ENCODE data around the gene CORO2B.

The CORO2B gene

DNA sequence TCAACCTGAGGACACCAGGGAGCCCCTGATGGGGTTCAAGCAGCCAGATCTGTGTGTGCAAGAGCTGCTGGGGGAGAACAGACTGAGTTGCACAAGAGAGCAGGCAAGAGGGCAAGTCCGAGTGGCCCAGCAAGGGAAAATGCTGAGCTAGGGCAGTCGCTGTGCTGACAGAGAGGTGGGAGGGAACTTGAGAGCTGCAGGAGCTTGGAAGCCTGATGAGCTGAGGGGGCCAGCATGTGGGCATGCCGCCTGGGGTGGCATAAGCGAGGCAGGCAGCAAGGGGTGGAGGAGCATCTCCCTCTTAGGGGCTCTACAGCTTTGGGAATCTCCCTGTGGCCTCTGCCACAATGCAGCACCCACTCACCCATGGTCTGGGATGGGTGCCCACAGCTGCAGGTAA, 4.7 kb upstream of the CORO2B start:
- DNase-seq (ENCODE audit: low read depth in 2 of 2): no peak

GRCh38 chr15:68574629-68575028, 4.2 kb upstream of the CORO2B start:
- DNase-seq (ENCODE audit: low read depth in 2 of 2): no peak

GRCh38 chr15:68576235-68576892, 2.4 kb upstream of the CORO2B start:
- DNase-seq (ENCODE audit: low read depth in 2 of 2): no peak

GRCh38 chr15:68578175-68578979, 416 bp upstream of the CORO2B start:
- DNase-seq (ENCODE audit: low read depth in 2 of 2): no peak

- no peak for DNase-seq (ENCODE audit: low read depth in 2 of 2)
Measured at GRCh38 chr15:68580026-68580882, 1.5 kb downstream of the CORO2B start.

- DNase-seq (ENCODE audit: low read depth in 2 of 2): no peak
Measured at GRCh38 chr15:68580883-68581155, 2.0 kb downstream of the CORO2B start.

DNA sequence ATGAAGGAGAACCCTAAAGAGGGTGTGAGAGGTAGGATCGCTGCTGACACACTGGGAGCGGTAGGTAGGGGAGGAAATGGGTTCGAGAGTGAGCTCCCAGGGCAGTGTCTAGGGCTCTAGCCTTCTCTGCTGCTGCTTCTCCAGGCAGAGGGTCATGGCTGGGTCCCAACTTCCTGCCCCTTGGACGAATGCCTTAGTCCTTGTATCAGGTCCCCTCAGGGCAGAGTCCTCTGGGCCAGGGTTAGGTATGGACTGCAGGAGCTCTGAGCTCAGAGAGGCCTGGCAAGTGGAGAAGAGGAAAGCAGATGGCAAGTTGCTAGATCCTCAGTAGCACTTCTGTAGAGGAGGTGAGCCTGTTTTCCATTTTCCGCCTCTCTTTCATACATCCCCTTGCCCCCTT, 2.9 kb downstream of the CORO2B start:
- DNase-seq (ENCODE audit: low read depth in 2 of 2): no peak

- DNase-seq (ENCODE audit: low read depth in 2 of 2): no peak
Measured at GRCh38 chr15:68582236-68582635, 3.4 kb downstream of the CORO2B start.

DNA sequence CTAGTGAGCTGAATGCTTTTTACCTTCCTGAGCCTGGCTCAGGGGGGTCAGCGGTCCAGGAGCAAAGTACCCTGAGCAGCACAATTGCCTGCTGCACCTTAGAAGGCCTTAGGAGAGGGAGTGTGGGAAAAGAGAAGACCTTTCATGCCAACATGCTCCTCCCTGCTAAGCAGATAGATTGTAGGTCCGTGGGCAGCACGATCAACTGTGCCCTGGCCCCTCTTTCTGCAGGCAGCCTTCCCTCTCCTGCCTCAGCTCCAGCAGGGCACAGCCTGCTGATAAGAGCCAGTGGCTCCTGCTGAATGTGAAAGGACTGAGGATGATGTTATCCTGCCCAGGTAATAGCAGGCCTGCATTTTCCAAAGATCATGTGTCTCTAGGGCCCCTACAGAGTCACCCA, 4.1 kb downstream of the CORO2B start:
- no peak for DNase-seq (ENCODE audit: low read depth in 2 of 2)

DNA sequence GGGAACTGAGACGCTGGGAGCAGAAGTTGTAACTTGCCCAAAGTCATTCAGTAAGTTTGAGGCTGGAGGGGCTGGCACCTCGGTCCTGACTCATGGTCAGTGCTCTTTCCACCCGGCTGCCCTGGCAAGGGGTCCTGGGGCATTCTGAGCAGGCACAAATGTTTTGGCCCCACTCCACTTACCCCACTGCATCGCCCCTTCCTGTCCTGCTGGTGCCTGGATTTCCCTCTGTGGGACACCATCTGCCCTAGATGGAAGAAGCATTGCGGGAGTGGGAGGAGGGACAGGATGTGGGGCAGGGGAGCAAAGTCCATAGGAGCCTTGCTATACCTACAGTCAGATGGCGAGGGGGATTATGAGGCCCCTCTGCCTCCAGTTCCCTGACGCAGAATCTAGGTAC, 4.5 kb downstream of the CORO2B start:
- DNase-seq (ENCODE audit: low read depth in 2 of 2): no peak

DNA sequence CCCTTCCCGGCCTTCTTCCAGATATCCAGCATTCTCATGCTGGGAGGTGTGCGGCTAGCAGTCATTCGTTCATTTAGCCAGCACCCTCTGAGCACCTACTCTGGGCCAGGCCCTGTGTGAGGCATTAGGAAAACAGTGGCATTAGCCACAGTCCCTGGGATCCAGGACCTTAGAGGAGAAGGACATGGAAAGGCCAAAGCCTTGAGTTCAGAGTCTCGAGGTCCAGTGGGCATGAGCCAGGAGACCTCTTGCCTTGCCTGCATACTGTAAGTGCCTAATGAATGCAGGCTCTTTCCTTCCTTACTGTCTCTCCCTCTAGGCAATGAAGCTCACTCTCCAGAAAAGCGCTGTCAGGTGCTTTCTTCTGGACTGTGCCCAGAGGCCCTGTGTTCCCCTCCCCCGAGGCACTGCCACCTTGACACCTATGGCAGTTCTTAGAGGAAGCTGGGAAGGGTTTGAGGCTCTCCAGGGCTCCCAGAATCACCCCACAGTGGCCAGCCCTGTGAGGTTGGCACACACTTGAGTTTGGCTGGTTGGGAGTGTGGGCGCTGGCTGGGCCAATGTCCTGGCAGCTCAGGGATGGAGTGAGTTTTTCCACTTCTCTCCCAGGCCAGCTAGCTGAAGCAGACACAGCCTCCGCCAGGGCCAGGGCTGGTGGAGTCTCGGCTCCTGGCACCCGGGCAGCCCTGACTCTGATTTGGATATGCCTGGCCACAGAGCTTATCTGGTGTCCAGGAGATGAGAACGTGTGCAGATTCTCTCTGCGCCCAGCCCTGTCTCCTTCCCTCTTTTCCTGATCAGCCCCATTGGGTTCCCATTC, 5.4 kb downstream of the CORO2B start:
- DNase-seq (ENCODE audit: low read depth in 2 of 2): no peak

DNA sequence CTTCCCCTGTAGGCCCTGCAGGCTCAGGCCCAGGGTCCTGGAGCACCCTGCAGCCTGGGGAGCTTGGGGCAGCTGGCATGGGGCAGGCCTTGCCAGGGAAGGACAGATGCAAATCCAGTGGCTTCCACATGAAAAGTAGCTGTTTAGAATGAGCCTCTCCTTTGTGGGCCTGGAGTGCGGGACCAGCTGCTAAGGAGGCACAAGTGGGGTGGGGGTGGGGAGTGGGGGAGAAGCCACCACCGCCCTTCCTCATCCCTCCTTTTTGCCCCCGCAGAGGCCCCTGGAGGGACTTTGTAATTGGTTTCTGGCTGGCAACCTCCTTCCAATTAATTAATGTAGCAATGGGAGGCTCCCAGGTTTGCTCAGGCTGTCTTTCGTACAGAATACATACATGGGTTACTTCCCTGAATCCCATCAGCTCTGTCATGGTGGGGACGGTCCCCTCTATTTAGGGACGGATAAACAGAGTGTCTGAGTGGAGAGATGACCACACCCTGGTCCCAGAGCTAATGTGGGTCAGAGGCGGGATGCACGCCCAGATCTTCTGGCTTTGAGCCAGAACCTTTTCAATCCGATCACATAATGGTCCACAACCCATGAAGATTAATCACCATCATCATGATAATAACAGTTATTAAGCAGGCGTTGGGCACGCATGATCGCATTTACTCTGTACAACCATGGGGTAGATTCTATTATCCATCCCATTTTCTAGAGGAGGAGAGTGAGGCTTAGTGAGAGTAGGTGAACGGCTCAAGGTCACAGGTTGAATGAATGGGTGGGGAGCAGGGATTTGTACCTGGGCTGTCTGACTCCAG, 6.2 kb downstream of the CORO2B start:
- no peak for DNase-seq (ENCODE audit: low read depth in 2 of 2)

DNA sequence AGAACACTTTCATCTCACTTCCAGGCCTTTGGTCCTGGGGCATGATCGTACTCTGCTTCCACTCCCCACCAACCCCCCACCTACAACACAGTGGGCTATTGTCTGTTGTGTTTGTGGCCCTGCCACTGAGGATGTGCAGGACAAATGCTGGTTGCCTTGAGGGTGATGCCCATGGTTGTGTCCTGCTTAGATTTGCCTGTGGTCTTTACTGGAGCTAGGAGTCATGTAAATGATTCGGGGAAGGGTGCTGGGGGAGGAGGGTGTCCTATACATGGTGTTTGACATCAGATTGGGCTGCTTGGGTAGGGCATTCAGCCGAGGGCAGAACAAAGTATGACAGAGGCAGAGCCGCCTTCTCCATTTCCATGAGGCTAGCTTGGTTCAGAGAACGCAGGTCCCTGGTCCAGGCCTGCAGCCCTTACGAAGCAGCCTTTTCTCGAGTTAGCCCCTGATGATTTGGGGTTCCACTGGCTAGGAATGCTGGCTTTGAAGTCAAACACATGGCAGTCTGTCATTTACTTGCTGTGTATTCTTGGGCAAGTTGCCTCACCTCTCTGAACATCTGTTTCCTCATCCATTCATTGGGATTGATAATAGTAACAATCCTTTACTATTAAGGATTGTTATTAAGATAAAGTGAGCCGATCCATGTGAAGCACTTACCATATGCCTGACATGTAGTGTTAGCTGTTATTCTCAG, 6.9 kb downstream of the CORO2B start:
- no peak for DNase-seq (ENCODE audit: low read depth in 2 of 2)

- no peak for DNase-seq (ENCODE audit: low read depth in 2 of 2)
Measured at GRCh38 chr15:68586274-68586961, 7.6 kb downstream of the CORO2B start.

DNA sequence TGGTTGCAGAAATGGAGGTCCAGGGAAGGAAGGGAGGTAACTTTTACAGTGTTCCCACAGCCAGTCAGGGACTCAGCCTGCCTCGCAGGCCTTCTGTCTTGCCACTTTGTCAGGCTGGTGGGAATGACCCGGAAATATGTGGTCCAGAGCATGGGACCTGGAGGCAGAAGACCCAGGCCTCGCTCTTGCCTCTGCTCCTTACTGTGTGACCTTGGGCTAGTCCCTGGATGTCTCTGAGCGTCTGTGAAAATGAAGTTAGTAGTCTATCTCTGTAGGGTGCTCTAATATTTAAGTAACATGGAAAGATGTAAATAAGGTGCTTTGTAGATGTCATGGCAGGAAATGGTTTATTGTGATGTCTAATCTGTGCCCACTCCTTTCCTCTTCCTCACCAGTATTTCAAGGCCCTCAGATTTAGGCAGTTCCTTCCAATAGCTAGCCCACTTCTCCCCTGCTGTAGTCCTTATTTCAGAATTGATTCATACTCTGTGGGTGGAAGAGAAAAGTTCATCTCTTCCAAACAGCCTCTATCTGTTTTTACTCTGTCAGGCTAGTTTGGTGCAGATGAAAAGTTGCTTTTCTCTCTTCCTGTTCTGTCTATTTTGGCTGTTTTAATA, 9.1 kb downstream of the CORO2B start:
- DNase-seq (ENCODE audit: low read depth in 2 of 2): no peak

GRCh38 chr15:68589053-68589452, 10.3 kb downstream of the CORO2B start:
- no peak for DNase-seq (ENCODE audit: low read depth in 2 of 2)

DNA sequence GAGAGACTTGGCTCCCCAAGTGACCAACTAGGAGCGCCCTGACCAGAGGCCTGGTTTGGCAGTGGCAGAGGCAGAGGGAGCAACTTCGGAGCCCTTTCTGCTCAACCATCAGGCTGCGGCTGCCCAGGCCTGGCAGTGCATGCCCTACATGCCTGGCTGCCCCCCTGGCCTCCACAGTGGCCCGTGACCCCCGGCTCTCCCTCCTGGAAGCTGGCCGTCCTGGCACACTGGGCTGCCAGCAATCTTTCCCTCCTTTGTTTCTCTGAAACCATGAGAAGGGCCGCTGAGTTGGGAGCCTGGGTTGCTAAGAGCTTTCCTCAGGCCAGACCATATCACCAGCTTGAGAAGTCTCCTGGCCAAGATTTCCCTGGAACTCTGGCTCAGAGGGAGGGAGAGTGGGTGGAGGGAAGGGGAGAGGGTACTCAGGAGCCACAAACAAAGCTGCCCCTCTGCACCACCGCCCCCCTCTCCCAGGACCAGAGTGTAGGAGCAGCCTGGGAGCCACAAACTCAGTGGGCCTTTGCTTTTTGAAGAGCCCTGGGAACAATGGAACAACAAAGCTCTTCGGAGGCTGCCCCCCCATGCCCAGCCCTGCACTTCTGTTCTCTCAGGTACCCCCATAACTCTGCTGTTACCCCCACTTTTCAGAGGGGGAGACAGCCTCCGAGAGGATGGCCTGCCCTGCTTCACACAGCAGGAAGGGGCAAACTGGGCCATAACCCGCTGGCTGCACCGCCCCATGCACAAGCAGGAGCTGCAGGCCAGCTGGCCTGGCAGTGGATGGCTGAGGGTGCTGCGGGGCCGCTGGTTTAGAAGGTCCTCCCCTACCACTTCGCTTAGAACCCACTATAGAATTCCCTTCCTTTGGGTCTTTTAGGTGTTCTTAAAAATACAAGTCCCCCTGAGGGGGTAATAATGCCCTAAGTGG, 11.3 kb downstream of the CORO2B start:
- DNase-seq (ENCODE audit: low read depth in 2 of 2): no peak

- DNase-seq (ENCODE audit: low read depth in 2 of 2): no peak
Measured at GRCh38 chr15:68590721-68591389, 12.1 kb downstream of the CORO2B start.
